B cell (primary cell): Measurements from ENCODE around the gene CDH12.

Experiments
- EZH2 ChIP-seq: IDR thresholded peaks from 2 replicates; pipeline ENCODE4 v1.6.1; 2012; ENCODE audit warnings: borderline replicate concordance, low read depth, mild to moderate bottlenecking, moderate library complexity, low read length; ENCODE audit not compliant: insufficient read depth, poor library complexity, severe bottlenecking
- TF ChIP-seq, protein P1 (sequence below): fragments of 200-600 bp; IDR thresholded peaks from one replicate; pipeline ENCODE4 v1.8.0; 2022; ENCODE audit warnings: antibody characterized with exemption, mild to moderate bottlenecking

DNA sequence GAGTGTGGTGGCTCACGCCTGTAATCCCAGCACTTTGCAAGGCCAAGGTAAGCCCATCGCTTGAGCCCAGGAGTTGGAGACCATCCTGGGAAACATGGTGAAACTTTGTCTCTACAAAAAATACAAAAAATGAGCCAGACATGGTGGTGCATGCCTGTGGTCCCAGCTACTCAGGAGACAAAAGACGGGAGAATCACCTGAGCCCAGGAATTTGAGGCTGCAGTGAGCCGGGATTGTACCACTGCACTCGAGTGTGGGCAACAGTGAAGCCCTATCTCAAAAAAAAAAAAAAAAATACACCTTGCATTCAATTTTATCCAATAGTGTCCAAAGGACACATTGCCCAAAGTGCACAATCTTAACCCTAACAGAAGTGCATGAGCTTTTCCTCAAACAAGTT, 372.8 kb downstream of the CDH12 start:
- TF ChIP-seq, protein P1, sequence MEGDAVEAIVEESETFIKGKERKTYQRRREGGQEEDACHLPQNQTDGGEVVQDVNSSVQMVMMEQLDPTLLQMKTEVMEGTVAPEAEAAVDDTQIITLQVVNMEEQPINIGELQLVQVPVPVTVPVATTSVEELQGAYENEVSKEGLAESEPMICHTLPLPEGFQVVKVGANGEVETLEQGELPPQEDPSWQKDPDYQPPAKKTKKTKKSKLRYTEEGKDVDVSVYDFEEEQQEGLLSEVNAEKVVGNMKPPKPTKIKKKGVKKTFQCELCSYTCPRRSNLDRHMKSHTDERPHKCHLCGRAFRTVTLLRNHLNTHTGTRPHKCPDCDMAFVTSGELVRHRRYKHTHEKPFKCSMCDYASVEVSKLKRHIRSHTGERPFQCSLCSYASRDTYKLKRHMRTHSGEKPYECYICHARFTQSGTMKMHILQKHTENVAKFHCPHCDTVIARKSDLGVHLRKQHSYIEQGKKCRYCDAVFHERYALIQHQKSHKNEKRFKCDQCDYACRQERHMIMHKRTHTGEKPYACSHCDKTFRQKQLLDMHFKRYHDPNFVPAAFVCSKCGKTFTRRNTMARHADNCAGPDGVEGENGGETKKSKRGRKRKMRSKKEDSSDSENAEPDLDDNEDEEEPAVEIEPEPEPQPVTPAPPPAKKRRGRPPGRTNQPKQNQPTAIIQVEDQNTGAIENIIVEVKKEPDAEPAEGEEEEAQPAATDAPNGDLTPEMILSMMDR = no peak
- no peak for TF ChIP-seq EZH2
